GM21825 (cell line): Measurements from ENCODE around the gene DMP1.
"Not testable (repeated sequence)": the region's sequence is repeated elsewhere in the genome, so short reads cannot be mapped to it uniquely, and the experiment has no call there.

ENCODE experiments used
- ATAC-seq: cut with Tn5 transposase; IDR thresholded peaks from one replicate; pipeline ENCODE4 v1.9.1; 2021; ENCODE audit warnings: mild to moderate bottlenecking, moderate library complexity; ENCODE audit not compliant: unreplicated experiment

The DMP1 gene

DNA sequence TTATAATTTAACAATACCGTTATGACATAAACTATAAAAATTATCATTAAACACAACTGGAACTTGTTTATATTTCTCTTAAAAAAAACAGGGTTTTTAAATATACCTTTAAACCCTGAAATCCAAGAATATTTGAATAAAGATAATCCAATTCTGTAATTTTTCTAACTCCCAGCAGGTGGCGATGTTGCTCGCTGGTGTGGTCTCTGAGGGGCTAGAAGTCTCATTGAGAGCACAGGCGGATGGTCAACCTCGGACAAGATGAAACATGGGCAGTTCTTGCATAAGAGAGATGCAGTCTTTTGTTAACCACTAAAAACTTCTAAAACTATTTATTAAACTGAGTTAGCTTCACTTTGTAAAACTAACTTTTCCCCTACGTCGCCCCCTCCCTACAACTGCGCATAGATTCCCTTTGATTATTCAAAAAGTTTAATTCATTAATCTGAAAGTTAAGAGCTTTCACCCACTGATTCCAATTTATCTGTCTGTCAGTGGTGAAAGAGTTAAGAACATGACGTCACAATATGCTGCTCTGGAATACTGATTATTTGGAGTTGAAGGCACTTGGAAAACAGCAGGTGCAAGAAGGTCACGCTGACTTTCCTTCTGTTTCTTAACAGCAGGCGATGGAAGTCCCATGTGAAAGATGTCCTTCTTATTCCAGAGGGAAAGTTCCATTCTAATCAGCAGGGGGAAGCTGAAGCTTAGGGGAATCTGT lies 29.5 kb downstream of the DMP1 start:
- ATAC-seq: no peak

DNA sequence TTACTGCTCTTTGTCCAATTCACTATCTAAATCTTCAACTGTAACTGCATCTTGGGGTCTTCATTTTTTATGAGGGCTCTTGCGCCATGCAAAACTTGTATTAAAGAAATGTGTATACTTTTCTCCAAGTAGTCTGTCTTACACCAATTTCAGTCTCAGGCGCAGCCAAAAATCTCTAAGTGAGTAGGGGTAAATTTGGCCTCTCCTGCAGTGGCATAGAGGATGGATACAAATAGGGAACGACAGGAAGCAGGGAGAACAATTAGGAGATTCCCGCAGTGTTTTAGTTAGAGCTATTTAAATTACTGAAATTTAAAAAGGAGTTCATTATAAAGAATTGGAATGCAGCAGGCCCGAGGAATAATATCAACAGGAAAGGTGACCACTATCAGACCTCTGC lies 30.2 kb downstream of the DMP1 start:
- no peak for ATAC-seq

GRCh38 chr4:87688316-87688715 lies 38.2 kb downstream of the DMP1 start:
- ATAC-seq: no peak

GRCh38 chr4:87690947-87691346 lies 40.9 kb downstream of the DMP1 start:
- not testable (repeated sequence) for ATAC-seq

GRCh38 chr4:87692060-87692459 lies 42.0 kb downstream of the DMP1 start:
- ATAC-seq: not testable (repeated sequence)

DNA sequence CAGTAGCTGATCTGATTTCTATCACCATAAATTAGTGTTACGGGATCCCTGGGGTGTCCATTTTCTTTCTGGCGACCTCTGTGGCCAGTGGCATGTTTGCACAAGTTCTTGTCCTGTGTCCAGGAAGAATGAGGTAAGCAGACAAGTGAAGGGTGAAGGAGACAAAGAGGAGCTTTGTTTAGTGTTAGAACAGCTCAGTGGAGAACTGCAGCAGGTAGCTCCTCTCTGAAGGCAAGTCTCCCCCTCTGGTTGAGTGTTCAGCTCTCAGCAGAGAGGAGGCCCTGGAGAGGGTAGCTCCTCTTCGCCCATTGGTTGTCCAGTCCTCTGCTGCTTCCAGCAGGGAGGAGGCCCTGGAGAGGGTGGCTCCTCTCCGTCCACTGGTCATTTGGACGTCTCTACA lies 47.2 kb downstream of the DMP1 start:
- ATAC-seq: no peak

DNA sequence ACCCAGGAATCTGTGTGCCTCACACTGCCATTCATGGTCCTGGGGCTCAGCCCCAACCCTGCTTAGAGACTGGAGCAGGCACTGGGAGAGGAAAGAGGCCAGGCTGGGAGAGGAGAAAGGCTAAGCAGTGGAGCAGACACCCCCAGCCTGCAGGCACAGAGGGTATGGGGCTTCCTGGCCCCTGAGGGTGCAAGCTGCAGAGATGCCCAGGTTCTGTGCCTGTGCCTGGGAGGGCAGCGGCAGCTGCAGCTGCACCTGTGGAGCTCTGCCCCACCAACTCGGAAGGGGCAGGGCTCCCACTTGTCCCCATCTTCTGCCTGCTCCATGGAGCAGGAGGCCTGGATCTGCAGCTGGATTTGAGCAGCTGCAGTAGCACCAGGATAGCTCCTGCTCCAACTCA lies 47.9 kb downstream of the DMP1 start:
- ATAC-seq: no peak

- ATAC-seq: no peak
These were observed 48.3 kb downstream of the DMP1 start for GRCh38 chr4:87698394-87698793.

- ATAC-seq: no peak
These were observed 53.9 kb downstream of the DMP1 start for GRCh38 chr4:87704001-87704400.

GRCh38 chr4:87707279-87707918 lies 57.3 kb downstream of the DMP1 start:
- ATAC-seq: no peak
